ENCODE results near the gene WDR18.
"Not testable (repeated sequence)": the region's sequence is repeated elsewhere in the genome, so short reads cannot be mapped to it uniquely, and the experiment has no call there.

The WDR18 gene

GRCh38 chr19:1009981-1010538, 25.9 kb downstream of the WDR18 start:
- no peak for DNase-seq

GRCh38 chr19:1010586-1011510, 26.7 kb downstream of the WDR18 start:
- DNase-seq = no peak

GRCh38 chr19:1011831-1012333, 27.7 kb downstream of the WDR18 start:
- DNase-seq = no peak

DNA sequence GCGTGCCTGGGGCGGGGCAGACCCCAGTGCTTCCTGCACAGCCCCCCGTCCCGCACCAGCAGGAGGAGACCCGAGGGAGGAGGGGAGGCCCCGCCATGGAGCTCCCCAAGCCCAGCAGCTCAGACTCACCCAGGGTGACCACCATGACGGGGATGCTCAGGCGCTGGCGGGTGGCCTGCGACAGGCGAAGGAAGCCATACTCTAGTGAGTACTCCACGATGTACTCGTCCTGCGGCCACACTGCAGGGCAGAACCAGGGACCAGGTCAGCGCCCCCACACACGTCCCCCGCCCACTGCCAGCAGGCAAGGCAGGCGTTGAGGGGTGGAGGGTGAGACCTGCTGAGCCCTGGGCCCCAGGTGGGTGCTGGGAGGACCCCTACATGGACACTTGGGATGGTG, 28.2 kb downstream of the WDR18 start:
- DNase-seq = no peak

DNA sequence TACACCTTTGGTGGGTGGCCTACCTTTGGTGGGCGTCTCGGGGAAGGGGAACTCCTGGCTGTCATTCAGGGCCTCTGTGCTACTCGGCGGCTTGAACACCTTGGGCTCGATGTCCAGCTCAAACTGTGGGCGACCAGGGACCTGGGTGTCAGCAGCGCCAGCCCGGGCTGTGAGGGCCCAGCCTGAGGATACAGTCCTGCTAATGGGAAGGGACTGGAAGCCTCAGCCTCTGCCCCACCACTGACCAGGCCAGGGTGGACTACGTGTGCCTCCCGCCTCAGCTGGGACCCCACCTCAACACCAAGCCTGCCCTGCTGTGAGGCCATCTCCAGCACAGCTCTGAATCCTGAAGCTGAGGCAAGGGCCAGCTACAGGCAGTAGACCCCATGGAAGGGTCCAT, 29.1 kb downstream of the WDR18 start:
- no peak for DNase-seq

- DNase-seq = no peak
These were observed 30.3 kb downstream of the WDR18 start for GRCh38 chr19:1014161-1015060.

DNA sequence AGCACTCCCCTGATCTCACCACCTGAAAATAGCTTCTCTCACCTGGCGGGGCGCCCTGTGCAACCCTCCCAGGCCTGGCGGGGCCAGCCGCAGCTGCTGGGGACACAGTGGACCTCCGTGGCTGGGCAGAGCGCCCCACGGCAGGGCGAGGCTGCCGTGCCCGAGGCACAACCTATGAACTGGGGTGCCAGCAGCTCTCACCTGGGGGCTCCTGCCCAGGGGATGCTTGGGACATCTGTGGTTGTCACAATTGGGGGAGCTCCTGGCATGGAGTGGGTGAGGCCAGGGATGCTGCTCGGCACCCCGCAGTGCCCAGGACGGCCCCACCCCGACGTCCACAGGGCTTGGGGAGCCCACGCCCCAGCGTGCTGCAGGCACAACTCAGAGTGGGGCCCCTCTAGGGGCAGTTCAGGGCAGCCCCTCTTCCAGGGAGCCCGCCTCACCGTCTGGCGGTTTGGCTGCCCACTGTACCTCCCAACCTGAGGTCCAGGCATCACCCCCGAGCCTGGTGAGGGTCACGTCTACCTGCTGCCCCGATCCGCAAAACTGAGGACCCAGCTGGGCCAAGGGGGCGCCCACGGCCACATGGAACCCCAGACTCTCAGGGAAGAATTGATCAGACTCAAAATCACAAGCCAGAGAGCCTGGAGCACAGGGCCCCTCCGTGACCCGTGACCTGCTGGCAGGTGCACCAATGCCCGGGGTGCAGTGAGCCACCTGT, 31.1 kb downstream of the WDR18 start:
- DNase-seq = no peak

DNA sequence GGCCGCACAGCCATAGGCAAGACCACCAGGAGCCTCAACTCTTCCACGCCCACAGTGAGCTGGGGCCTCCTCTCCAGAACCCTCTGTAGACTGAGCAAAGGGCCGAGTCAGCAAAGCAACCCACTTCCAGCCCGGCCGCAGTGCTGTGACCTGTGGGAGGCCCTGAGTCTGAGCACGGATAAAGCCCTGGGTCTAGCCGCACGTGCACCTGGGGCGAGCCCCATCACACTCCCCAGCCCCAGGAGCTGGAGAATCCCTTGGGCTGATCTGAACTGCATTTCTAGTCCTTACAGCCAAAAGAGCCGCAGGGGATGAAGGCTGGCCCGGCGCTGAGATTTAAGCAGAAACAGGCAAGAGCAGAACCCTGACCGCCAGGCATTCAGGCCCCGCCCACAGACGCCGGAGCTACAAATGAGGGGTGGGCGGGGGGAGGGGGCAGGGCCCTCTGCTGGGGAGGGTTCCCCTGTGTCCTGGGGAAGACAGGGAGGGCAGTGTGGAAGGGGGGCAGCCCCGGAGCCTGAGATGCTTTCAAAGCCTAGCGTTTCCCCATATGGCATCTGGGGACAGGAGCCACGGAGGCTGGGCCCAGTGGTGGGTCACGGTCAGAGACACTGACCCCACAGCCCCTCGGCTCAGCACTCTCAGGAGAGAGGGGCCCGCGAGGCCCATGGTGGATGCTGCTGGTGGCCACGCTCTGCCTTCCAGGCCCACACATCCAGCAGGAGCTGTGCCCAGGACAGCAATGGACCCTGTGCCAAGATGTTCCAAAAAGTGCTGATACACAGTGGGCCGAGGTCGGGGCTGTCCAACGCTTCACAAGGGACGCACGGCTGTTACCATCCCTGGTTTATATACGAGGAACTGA, 31.9 kb downstream of the WDR18 start:
- DNase-seq = no peak

- DNase-seq = no peak
These were observed 32.5 kb downstream of the WDR18 start for GRCh38 chr19:1016647-1017114.

GRCh38 chr19:1017115-1017905, 33.2 kb downstream of the WDR18 start:
- no peak for DNase-seq

DNA sequence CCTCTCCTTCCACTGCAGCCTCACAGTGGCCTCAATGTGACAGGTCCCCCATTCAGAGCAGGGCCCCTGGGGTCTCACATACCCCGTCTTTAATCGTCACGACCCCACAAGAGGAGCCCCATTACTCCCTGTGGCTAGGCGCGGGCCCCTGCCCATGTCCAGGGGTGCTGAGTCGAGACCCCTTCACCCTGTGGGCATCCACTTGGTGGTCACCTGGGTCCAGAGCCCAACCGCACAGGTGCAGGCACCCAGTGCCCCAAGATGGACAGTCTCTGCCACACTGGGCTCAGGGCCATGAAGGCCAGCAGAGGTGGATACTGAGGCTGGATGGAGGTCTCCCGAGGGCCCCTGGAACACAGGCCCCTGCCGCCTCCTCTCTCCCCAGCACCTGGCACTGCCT, 33.8 kb downstream of the WDR18 start:
- no peak for DNase-seq

DNA sequence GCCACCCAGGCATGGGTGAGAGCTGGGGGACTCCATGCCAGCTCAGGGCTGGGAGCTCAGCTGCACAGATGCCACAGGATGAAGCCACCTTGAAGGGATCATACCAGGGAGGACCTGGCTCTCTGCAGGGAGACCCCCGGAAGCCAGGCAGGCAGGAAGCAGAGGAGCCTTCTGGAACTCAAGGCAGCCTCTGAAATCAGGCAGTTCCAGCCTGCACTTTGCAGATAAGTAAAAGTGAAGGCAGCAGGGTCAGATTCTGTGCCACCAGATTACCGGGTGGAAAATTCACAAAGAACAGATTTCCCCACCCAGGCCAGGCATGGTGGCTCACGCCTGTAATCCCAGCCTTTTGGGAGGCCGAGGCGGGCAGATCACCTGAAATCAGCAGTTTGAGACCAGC, 34.2 kb downstream of the WDR18 start:
- no peak for DNase-seq

DNA sequence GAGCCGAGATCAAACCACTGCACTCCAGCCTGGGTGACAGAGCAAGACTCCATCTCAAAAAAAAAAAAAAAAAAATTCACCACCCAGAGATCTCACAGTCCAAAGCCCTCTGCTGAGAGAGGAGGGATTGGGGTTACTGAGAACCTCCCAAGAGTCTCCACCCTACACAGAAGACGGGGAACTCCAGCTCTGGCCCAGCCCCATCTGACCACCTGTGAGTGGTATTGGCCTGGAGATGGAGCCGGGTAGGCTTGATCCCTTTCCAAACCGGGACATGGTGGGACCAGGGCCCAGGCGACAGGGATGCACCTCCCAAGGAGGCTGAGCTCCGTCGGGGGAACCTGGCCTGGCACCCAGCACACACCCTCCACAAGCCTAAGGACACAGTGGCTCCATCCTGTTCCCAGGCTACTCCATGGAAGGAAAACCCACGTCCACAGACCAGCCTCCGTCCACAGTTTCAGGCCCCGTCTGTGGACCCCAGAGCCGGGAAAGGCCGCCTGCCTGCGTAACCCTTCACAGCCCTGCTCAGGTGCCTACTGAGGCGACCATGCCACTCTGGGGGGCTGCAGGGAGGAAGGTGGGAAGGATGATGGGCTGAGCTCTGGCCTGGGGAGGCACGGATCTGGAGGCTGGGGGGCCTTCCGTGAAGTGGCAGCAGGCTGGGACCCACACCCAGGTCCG, 34.9 kb downstream of the WDR18 start:
- no peak for DNase-seq

DNA sequence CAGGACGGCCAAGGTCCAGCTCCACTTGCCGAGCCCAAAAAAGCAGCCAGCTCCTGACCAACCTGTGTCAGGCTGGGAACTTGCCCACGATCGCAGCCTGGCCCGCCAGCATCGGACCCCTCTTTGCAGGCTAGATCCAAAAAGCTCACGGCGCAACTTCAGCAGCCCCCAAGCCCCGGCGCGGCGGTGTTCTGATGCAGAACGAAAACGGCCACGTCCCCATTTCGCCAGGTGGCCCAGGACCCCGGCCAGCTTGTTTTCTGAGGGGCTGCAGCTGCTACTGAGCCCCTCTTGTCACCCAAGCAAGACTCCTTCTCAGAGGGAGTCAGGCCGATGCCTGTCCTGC, 35.4 kb downstream of the WDR18 start:
- DNase-seq = no peak

DNA sequence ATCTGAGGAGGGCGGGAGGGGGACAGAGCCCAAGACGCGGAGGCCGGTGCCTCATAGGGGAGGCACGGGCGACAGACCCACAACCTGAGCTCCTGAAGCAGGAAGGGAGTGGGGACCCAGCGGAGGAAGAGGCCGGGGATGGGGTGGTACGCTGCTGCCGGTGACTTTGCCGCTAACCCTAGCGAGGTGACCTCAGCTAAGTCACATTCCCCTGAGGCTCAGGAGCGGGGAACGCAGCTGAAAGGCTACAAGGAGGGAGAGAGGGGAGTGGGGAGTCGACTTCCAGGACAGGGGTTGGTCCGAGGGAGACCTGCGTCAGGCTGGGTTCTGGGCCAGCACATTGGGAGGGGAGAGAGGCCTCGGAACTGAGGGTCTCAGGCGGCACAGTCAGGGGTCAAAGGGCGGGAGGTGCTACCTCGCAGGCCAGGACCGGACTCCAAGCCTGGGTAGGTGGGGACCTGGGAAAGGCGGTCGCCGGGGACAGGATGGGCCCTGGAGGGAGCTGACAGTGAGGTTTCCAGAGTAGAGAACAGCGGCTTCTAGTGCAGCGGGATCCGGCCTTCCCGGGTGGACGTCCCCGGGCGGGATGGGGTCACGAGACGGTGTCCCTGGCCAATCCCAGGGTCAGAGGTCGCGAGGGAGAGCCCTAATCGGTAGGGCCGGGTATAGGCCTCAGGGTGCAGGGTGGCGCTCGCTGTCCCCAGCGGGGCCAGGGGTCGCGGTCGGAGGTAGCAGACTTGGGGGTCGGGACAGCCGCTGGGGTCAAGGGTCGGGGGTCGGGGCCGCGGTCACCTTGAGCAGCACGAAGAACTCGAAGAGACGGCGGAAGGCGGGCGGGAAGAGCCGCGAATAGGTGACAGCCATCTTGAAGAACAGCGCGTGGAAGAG, 36.1 kb downstream of the WDR18 start:
- DNase-seq = no peak

- DNase-seq = peak; percentile 97
These were observed 36.8 kb downstream of the WDR18 start, which contains the start of gene TMEM259 for GRCh38 chr19:1020868-1021425. TMEM259 (minus strand) TSS chr19:1021123; CDS start chr19:1020996, 127 bp downstream.

- DNase-seq = not testable (repeated sequence)
These were observed 39.7 kb downstream of the WDR18 start for GRCh38 chr19:1023883-1024188.

DNA sequence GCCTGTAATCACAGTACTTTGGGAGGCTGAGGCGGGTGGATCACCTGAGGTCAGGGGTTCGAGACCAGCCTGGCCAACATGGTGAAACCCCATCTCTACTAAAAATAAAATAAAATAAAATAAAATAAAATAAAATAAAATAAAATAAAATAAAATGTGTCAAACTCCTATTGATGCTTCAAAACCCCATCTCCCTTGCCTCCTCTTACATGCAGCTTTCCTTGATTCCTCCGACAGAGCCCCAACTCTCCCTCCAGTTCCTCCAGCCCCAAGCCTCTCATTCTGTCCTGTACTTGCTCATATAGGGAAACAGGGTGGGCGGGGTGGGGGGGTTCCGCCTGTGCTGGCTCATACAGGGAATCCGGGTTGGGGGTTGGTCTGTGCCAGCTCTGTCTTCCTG, 40.9 kb downstream of the WDR18 start:
- DNase-seq = not testable (repeated sequence)
